ENCODE data around the gene SUPT20H. TPM values are rescaled to one million over a fixed set of nuclear protein-coding genes. Genes with fewer than 3 reads are reported as not detected.

Gene SUPT20H
- polyA plus RNA-seq, 1 donor from 2014 or later = 89.2 TPM

DNA sequence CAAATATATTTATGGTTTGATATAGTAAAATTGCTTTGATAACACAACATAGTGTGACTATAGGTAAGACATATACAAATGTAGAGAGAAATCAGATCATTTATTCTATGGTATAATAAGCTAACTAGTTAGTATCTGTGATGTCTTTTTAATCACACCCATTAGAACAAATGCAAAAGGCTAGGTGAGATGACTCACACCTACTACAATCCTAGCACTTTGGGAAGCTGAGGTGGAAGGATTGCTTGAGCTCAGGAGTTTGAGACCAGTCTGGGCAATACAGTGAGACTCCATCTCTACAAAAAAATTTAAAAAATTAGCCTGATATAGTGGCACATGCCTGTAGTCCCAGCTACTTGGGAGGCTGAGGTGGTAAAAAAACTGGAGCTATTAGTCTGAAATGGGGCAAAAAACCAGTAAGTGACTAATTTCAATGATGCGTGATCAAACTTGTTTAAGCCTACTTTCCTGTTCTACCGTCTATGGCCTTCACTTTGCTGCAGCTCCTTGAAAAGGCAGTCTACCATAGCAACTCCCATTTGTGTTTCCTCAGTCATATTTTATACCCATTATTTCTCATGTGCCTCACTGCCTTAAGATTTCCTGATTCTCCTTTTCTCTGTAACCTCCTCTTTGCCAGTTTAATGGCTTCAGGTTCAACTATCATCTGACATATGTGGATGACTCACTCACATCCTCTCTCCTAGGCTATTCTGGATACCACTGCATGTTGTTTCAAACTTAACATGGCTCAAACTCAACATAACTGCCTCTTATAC lies 72.8 kb downstream of the SUPT20H start:
- TF ChIP-seq, protein P1, sequence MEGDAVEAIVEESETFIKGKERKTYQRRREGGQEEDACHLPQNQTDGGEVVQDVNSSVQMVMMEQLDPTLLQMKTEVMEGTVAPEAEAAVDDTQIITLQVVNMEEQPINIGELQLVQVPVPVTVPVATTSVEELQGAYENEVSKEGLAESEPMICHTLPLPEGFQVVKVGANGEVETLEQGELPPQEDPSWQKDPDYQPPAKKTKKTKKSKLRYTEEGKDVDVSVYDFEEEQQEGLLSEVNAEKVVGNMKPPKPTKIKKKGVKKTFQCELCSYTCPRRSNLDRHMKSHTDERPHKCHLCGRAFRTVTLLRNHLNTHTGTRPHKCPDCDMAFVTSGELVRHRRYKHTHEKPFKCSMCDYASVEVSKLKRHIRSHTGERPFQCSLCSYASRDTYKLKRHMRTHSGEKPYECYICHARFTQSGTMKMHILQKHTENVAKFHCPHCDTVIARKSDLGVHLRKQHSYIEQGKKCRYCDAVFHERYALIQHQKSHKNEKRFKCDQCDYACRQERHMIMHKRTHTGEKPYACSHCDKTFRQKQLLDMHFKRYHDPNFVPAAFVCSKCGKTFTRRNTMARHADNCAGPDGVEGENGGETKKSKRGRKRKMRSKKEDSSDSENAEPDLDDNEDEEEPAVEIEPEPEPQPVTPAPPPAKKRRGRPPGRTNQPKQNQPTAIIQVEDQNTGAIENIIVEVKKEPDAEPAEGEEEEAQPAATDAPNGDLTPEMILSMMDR (IDR thresholded peaks at IDR 0.05; ENCODE audit: poor library complexity, severe bottlenecking) = no peak
- TF ChIP-seq MXI1 (conservative IDR thresholded peaks at IDR 0.05; ENCODE audit: poor library complexity, severe bottlenecking) = no peak
- no peak for TF ChIP-seq POLR2AphosphoS5 (IDR thresholded peaks at IDR 0.05)
- TF ChIP-seq, protein P2, sequence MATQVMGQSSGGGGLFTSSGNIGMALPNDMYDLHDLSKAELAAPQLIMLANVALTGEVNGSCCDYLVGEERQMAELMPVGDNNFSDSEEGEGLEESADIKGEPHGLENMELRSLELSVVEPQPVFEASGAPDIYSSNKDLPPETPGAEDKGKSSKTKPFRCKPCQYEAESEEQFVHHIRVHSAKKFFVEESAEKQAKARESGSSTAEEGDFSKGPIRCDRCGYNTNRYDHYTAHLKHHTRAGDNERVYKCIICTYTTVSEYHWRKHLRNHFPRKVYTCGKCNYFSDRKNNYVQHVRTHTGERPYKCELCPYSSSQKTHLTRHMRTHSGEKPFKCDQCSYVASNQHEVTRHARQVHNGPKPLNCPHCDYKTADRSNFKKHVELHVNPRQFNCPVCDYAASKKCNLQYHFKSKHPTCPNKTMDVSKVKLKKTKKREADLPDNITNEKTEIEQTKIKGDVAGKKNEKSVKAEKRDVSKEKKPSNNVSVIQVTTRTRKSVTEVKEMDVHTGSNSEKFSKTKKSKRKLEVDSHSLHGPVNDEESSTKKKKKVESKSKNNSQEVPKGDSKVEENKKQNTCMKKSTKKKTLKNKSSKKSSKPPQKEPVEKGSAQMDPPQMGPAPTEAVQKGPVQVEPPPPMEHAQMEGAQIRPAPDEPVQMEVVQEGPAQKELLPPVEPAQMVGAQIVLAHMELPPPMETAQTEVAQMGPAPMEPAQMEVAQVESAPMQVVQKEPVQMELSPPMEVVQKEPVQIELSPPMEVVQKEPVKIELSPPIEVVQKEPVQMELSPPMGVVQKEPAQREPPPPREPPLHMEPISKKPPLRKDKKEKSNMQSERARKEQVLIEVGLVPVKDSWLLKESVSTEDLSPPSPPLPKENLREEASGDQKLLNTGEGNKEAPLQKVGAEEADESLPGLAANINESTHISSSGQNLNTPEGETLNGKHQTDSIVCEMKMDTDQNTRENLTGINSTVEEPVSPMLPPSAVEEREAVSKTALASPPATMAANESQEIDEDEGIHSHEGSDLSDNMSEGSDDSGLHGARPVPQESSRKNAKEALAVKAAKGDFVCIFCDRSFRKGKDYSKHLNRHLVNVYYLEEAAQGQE (IDR thresholded peaks at IDR 0.05; ENCODE audit: borderline replicate concordance) = no peak
- TF ChIP-seq SMC3 (conservative IDR thresholded peaks at IDR 0.05; ENCODE audit: poor library complexity) = no peak
- no peak for TF ChIP-seq EZH2 (IDR thresholded peaks at IDR 0.05; ENCODE audit: borderline replicate concordance, insufficient read depth, low read length, poor library complexity, severe bottlenecking)
- no peak for TF ChIP-seq TAF1 (IDR thresholded peaks at IDR 0.05; ENCODE audit: low read depth)
- no peak for TF ChIP-seq EP300 (conservative IDR thresholded peaks at IDR 0.05; ENCODE audit: poor library complexity, severe bottlenecking)
- no peak for TF ChIP-seq RAD21 (conservative IDR thresholded peaks at IDR 0.05)
- Histone ChIP-seq H3K9me2 (ENCODE audit: insufficient read depth, low read length) (no peaks in the 10 kb centered on the region), H3K9ac (ENCODE audit: low read length) (no peak overlapping the region), H3K4me3 (ENCODE audit: low read length) (no peak overlapping the region), H3K36me3 (ENCODE audit: insufficient read depth, low read length) (peaks cover 12% of the 10 kb centered on the region), H3K79me2 (replicated peaks; ENCODE audit: insufficient read depth, low read length) (no peaks in the 10 kb centered on the region), H3K27me3 (ENCODE audit: insufficient read depth, low read depth, low read length) (no peaks in the 10 kb centered on the region), H3K27ac (ENCODE audit: low read length) (no peak overlapping the region), H3F3A (ENCODE audit: insufficient read depth, low read length, poor library complexity, severe bottlenecking) (no peaks in the 10 kb centered on the region), H3K4me2 (ENCODE audit: low read length) (no peak overlapping the region), H4K20me1 (ENCODE audit: insufficient read depth) (no peaks in the 10 kb centered on the region), H2AFZ (ENCODE audit: low read depth, low read length) (no peak overlapping the region), H3K9me3 (ENCODE audit: low read length) (no peaks in the 10 kb centered on the region)

DNA sequence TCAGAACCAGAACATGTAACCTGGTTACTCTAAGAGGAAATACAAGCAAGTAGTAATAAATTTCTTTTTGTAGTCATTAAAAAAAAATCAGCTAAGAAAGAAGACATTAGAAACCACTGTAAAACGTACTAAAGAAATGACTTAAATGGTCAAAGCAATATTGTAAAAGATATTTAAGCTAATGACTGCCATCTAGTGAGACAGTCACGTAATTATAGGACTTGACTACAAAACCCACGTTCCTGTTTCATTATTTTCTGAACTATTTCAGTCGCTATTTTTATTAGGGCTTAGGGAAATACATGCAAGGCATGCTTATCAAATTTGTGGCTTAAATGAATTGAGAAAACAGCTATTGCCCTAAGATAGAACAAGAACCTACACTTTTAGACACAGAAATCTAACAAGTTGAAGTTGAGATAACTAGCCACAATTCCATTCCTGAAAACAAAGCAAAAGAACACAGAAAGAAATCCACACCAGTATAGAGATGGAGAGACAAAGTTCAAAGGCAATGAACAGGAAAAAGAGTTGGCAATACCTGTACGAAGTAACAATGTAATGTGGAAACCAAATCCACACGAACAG lies 78.2 kb downstream of the SUPT20H start:
- Histone ChIP-seq H3K79me2 (replicated peaks; ENCODE audit: insufficient read depth, low read length) (no peaks in the 10 kb centered on the region), H3K36me3 (ENCODE audit: insufficient read depth, low read length) (peaks cover 6% of the 10 kb centered on the region), H3K27me3 (ENCODE audit: insufficient read depth, low read depth, low read length) (no peaks in the 10 kb centered on the region), H3K9me3 (ENCODE audit: low read length) (no peaks in the 10 kb centered on the region), H3K9ac (ENCODE audit: low read length) (no peak overlapping the region), H2AFZ (ENCODE audit: low read depth, low read length) (no peak overlapping the region), H3F3A (ENCODE audit: insufficient read depth, low read length, poor library complexity, severe bottlenecking) (no peaks in the 10 kb centered on the region), H4K20me1 (ENCODE audit: insufficient read depth) (no peaks in the 10 kb centered on the region), H3K27ac (ENCODE audit: low read length) (no peak overlapping the region), H3K4me3 (ENCODE audit: low read length) (no peak overlapping the region), H3K4me2 (ENCODE audit: low read length) (no peak overlapping the region), H3K9me2 (ENCODE audit: insufficient read depth, low read length) (no peaks in the 10 kb centered on the region)
- TF ChIP-seq SMC3 (conservative IDR thresholded peaks at IDR 0.05; ENCODE audit: poor library complexity) (peak; percentile 85), MXI1 (conservative IDR thresholded peaks at IDR 0.05; ENCODE audit: poor library complexity, severe bottlenecking) (no peak), TAF1 (IDR thresholded peaks at IDR 0.05; ENCODE audit: low read depth) (no peak), RAD21 (conservative IDR thresholded peaks at IDR 0.05) (peak; percentile 83), POLR2AphosphoS5 (IDR thresholded peaks at IDR 0.05) (no peak), EZH2 (IDR thresholded peaks at IDR 0.05; ENCODE audit: borderline replicate concordance, insufficient read depth, low read length, poor library complexity, severe bottlenecking) (no peak), EP300 (conservative IDR thresholded peaks at IDR 0.05; ENCODE audit: poor library complexity, severe bottlenecking) (no peak)
- TF ChIP-seq, protein P1 (IDR thresholded peaks at IDR 0.05; ENCODE audit: poor library complexity, severe bottlenecking) = peak; percentile 78

Data from neural cell (in vitro differentiated cells).